GM21528 (cell line): ENCODE results near the gene ZNF385B.

Source experiments
- ATAC-seq: cut with Tn5 transposase; IDR thresholded peaks from one replicate; pipeline ENCODE4 v1.9.1; 2021; ENCODE audit warnings: mild to moderate bottlenecking, moderate library complexity; ENCODE audit not compliant: unreplicated experiment, low FRiP score

The ZNF385B gene

GRCh38 chr2:179692043-179692442 lies 169.4 kb downstream of the ZNF385B start:
- ATAC-seq, result no peak

- no peak for ATAC-seq
Observed at GRCh38 chr2:179691235-179691634, 170.2 kb downstream of the ZNF385B start.

GRCh38 chr2:179686718-179687342 lies 174.6 kb downstream of the ZNF385B start:
- no peak for ATAC-seq

GRCh38 chr2:179686069-179686468 lies 175.3 kb downstream of the ZNF385B start:
- ATAC-seq, result no peak

GRCh38 chr2:179685146-179685545 lies 176.3 kb downstream of the ZNF385B start:
- ATAC-seq, result no peak

- no peak for ATAC-seq
Observed at GRCh38 chr2:179682756-179683155, 178.7 kb downstream of the ZNF385B start.

- no peak for ATAC-seq
Observed at GRCh38 chr2:179677746-179678505, 183.5 kb downstream of the ZNF385B start.

- ATAC-seq, result no peak
Observed at GRCh38 chr2:179677077-179677688, 184.2 kb downstream of the ZNF385B start.

- no peak for ATAC-seq
Observed at GRCh38 chr2:179675435-179675834, 186.0 kb downstream of the ZNF385B start.

- no peak for ATAC-seq
Observed at GRCh38 chr2:179671043-179671981, 190.1 kb downstream of the ZNF385B start.

GRCh38 chr2:179669196-179669595 lies 192.2 kb downstream of the ZNF385B start:
- ATAC-seq, result no peak

GRCh38 chr2:179664972-179665812 lies 196.2 kb downstream of the ZNF385B start:
- no peak for ATAC-seq

- ATAC-seq, result no peak
Observed at GRCh38 chr2:179661986-179662385, 199.4 kb downstream of the ZNF385B start.

- no peak for ATAC-seq
Observed at GRCh38 chr2:179657068-179657595, 204.3 kb downstream of the ZNF385B start.

GRCh38 chr2:179655627-179656026 lies 205.8 kb downstream of the ZNF385B start:
- no peak for ATAC-seq

- no peak for ATAC-seq
Observed at GRCh38 chr2:179654806-179655205, 206.6 kb downstream of the ZNF385B start.

- ATAC-seq, result no peak
Observed at GRCh38 chr2:179652296-179652695, 209.1 kb downstream of the ZNF385B start.

GRCh38 chr2:179650420-179650819 lies 211.0 kb downstream of the ZNF385B start:
- no peak for ATAC-seq

- no peak for ATAC-seq
Observed at GRCh38 chr2:179646862-179647587, 214.4 kb downstream of the ZNF385B start.
